ENCODE results near the gene GATD1. TPM values are rescaled to one million over a fixed set of nuclear protein-coding genes. Genes with fewer than 3 reads are reported as not detected.

GATD1 gene
- total RNA-seq (2014; rRNA removed; shearing (Covaris generic)) = 21.6 and 23.0 TPM in 2 replicates
- 319 and 324 TPM in 2 replicates for polyA plus RNA-seq (2014; cell fraction: nucleus; rRNA removed)

- peak; percentile 69 for DNase-seq (ENCODE audit: extremely low read depth, low read depth)
Observed at GRCh38 chr11:777288-778255, at the start of gene GATD1. GATD1 (minus strand) TSS chr11:777487; CDS start chr11:777462, 25 bp downstream.

- no peak for DNase-seq (ENCODE audit: extremely low read depth, low read depth)
Observed at GRCh38 chr11:826836-827145, 49.5 kb upstream of the GATD1 start.

- no peak for DNase-seq (ENCODE audit: extremely low read depth, low read depth)
Observed at GRCh38 chr11:826227-826621, 48.9 kb upstream of the GATD1 start.

GRCh38 chr11:825366-826226, 48.3 kb upstream of the GATD1 start:
- DNase-seq (ENCODE audit: extremely low read depth, low read depth) = no peak

- DNase-seq (ENCODE audit: extremely low read depth, low read depth) = no peak
Observed at GRCh38 chr11:824942-825341, 47.7 kb upstream of the GATD1 start.

- DNase-seq (ENCODE audit: extremely low read depth, low read depth) = no peak
Observed at GRCh38 chr11:824292-824880, 47.1 kb upstream of the GATD1 start.

GRCh38 chr11:823441-824291, 46.4 kb upstream of the GATD1 start:
- no peak for DNase-seq (ENCODE audit: extremely low read depth, low read depth)

GRCh38 chr11:821512-822371, 44.5 kb upstream of the GATD1 start:
- no peak for DNase-seq (ENCODE audit: extremely low read depth, low read depth)

GRCh38 chr11:820655-821511, 43.6 kb upstream of the GATD1 start:
- DNase-seq (ENCODE audit: extremely low read depth, low read depth) = peak; percentile 67

GRCh38 chr11:819943-820649, 42.8 kb upstream of the GATD1 start:
- no peak for DNase-seq (ENCODE audit: extremely low read depth, low read depth)

- peak; percentile 76 for DNase-seq (ENCODE audit: extremely low read depth, low read depth)
Observed at GRCh38 chr11:819129-819931, 42.0 kb upstream of the GATD1 start.

- no peak for DNase-seq (ENCODE audit: extremely low read depth, low read depth)
Observed at GRCh38 chr11:818396-819128, 41.3 kb upstream of the GATD1 start, which contains the start of gene PNPLA2. PNPLA2 (plus strand) TSS chr11:818914; CDS start chr11:819719, 805 bp downstream.

GRCh38 chr11:816433-816779, 39.1 kb upstream of the GATD1 start:
- DNase-seq (ENCODE audit: extremely low read depth, low read depth) = no peak

- no peak for DNase-seq (ENCODE audit: extremely low read depth, low read depth)
Observed at GRCh38 chr11:815675-816432, 38.6 kb upstream of the GATD1 start.

- DNase-seq (ENCODE audit: extremely low read depth, low read depth) = no peak
Observed at GRCh38 chr11:813456-814096, 36.3 kb upstream of the GATD1 start.
